HUES48 (cell line): ENCODE results near the gene RFXANK.
"Not testable (repeated sequence)": the region's sequence is repeated elsewhere in the genome, so short reads cannot be mapped to it uniquely, and the experiment has no call there.

ENCODE experiments used
- H3K27ac ChIP-seq: one replicate; pipeline ENCODE4 v1.7.0; 2013; ENCODE audit warnings: low read depth, low read length, inconsistent platforms
- H3K27me3 ChIP-seq: 2 replicates; pipeline ENCODE4 v1.6.1; 2013; ENCODE audit warnings: mild to moderate bottlenecking, low read length; ENCODE audit not compliant: control insufficient read depth, insufficient read depth
- H3K36me3 ChIP-seq: 2 replicates; pipeline ENCODE4 v1.6.1; 2013; ENCODE audit warnings: low read length; ENCODE audit not compliant: control insufficient read depth, insufficient read depth
- H3K4me1 ChIP-seq: 2 replicates; pipeline ENCODE4 v1.6.1; 2013; ENCODE audit warnings: mild to moderate bottlenecking, low read length; ENCODE audit not compliant: control insufficient read depth, insufficient read depth
- H3K4me3 ChIP-seq: 2 replicates; pipeline ENCODE4 v1.5.1; 2013; ENCODE audit warnings: mild to moderate bottlenecking, low read depth, low read length
- H3K9ac ChIP-seq: 2 replicates; pipeline ENCODE4 v1.6.1; 2013; ENCODE audit warnings: mild to moderate bottlenecking, low read depth, low read length, moderate library complexity
- H3K9me3 ChIP-seq: 2 replicates; pipeline ENCODE4 v1.6.1; 2013; ENCODE audit warnings: low read length; ENCODE audit not compliant: control insufficient read depth, insufficient read depth

RFXANK gene

DNA sequence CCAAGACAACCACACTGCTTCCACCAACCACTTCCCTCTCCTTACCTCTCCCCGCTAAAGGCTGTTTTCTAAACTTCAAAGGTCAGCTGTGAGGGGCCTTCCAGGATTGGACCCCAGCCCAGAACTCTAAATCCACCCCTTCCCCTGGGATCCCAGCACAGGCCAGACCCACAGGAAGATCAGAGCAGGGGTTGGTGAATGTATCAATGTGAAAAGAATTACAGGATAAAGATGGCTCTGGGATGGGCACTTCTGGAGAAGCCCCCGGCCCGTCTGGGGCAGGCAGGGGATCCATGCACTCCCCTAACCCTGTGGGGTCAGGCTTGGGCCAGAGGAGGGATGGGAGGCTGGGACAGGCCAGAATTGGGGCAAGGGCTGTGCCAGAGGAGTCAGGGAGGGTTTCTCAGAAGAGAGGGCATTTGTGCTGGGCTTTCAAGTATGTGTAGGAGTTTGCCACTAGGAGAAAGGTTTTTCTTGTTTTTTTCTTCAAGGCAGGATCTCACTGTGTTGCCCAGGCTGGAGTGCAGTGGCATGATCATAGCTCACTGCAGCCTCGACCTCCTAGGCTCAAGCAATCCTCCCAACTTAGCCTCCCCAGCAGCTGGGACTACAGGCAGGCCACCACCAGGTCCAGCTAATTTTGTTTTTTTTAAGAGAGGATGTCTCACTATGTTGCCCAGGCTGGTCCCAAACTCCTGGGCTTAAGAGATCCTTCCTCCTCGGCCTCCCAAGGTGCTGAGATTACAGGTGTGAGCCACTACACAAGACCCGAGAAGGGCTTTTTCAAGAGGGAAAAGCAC is 21.0 kb upstream of the RFXANK start:
- Histone ChIP-seq H3K4me3 (no peak overlapping the region), H3K9me3 (no peaks in the 10 kb centered on the region), H3K9ac (no peak overlapping the region), H3K36me3 (no peaks in the 10 kb centered on the region), H3K4me1 (peaks cover 12% of the 10 kb centered on the region), H3K27me3 (peaks cover 31% of the 10 kb centered on the region), H3K27ac (no peak overlapping the region)

DNA sequence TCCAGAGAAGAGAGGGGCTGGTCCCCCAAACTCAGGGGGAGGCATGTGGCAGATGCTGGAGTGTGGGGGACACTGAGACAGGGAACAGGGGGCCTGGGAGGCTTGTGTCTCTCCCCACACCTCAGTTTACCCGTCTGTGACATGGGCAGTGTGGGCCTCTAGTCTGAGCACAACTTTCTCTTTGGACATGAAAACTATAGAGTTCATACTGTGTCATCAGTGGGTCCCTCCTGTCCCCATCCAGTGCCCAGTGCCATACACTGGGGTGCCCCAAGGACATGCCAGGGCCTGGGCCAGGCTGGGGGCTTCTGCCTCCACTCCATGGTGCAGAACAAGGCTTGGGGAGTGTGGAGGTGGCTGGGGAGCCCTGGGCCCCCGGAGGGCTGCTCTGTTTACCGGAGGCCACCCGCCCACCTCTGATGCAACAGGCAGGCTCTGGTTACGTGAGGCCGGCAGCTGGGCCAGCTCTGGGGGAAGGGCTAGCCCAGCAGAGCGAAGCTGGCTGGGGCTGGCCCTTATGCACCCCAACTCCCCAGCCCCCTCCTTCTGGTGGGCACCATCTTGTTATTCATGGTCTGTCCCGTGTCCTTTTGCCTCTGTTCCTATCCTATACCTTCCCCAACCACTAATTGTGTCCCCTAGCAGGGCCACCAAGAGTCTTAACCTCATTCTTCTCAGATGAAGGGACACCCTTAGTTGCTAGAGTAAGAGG is 20.1 kb upstream of the RFXANK start:
- peaks cover 31% of the 10 kb centered on the region for H3K27me3 ChIP-seq
- H3K27ac ChIP-seq = no peak overlapping the region
- no peak overlapping the region for H3K9ac ChIP-seq
- H3K9me3 ChIP-seq = no peaks in the 10 kb centered on the region
- no peaks in the 10 kb centered on the region for H3K36me3 ChIP-seq
- peaks cover 12% of the 10 kb centered on the region for H3K4me1 ChIP-seq
- no peak overlapping the region for H3K4me3 ChIP-seq

GRCh38 chr19:19173243-19173642 is 18.8 kb upstream of the RFXANK start:
- not testable (repeated sequence) for H3K4me3 ChIP-seq, H3K9ac ChIP-seq, H3K9me3 ChIP-seq, H3K27ac ChIP-seq, H3K36me3 ChIP-seq
- H3K27me3 ChIP-seq = peaks cover 25% of the 10 kb centered on the region
- peaks cover 12% of the 10 kb centered on the region for H3K4me1 ChIP-seq

DNA sequence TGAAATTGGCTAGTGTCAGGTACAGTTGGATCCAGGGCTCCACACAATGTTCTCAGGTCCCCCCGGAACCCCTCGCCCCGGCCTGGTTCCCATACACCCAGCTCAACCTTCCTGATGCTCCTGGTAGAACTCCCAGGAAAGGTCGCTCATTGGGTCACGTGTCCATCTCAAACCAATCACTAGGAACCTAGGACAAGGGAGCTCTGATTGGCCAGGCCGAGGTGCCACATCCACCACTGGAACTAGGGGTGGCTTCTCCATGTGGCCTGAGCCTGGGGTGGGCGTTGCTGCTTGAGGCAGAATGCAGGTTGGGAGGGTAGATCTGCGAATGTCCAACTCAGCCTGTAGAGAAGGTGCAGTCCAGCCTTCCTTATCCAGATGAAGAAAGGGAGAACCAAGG is 15.1 kb upstream of the RFXANK start:
- no peaks in the 10 kb centered on the region for H3K9me3 ChIP-seq
- peaks cover 1% of the 10 kb centered on the region; the same call in 1 of the 2 replicates for H3K36me3 ChIP-seq
- no peak overlapping the region for H3K27ac ChIP-seq
- H3K9ac ChIP-seq = no peak overlapping the region
- 0 out of 2 replicates have a peak, but pooled peaks cover 3% of the 10 kb centered on the region for H3K27me3 ChIP-seq
- no peak overlapping the region for H3K4me3 ChIP-seq
- H3K4me1 ChIP-seq = peaks cover 5% of the 10 kb centered on the region

GRCh38 chr19:19179548-19180441 is 12.3 kb upstream of the RFXANK start:
- Histone ChIP-seq H3K9ac (no peak overlapping the region), H3K4me1 (no peaks in the 10 kb centered on the region), H3K27ac (no peak overlapping the region), H3K4me3 (no peak overlapping the region), H3K9me3 (no peaks in the 10 kb centered on the region), H3K27me3 (no peaks in the 10 kb centered on the region), H3K36me3 (peaks cover 11% of the 10 kb centered on the region; the same call in 1 of the 2 replicates)

- no peaks in the 10 kb centered on the region for H3K27me3 ChIP-seq
- no peaks in the 10 kb centered on the region for H3K4me1 ChIP-seq
- no peaks in the 10 kb centered on the region for H3K9me3 ChIP-seq
- H3K9ac ChIP-seq = no peak overlapping the region
- H3K36me3 ChIP-seq = peaks cover 11% of the 10 kb centered on the region
- no peak overlapping the region for H3K27ac ChIP-seq
- H3K4me3 ChIP-seq = no peak overlapping the region
These were observed 10.5 kb upstream of the RFXANK start for GRCh38 chr19:19181488-19181998.

- Histone ChIP-seq H3K36me3 (peaks cover 11% of the 10 kb centered on the region), H3K27ac (no peak overlapping the region), H3K9ac (no peak overlapping the region), H3K4me3 (no peak overlapping the region), H3K4me1 (no peaks in the 10 kb centered on the region), H3K9me3 (no peaks in the 10 kb centered on the region), H3K27me3 (no peaks in the 10 kb centered on the region)
These were observed 6.0 kb upstream of the RFXANK start for GRCh38 chr19:19185853-19186740.

DNA sequence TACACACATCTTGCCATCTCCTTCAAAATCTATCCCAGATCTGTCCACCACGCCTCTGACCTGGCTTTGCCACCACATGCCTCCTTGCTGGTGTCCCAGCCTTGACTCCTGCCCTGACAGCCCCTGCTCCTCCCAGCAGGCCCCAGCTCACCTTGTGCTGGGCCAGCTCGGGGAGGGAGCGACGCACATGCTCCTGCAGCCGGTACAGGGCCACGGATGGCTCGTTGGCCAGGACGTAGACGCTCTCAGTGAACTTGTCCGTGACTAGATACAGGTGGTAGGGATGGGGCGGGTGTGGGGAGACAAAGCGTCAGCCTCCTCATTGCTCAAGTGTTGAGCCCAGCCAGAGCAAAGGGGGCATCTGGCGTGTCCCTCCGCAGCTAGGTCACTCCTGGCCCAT is 5.3 kb upstream of the RFXANK start:
- no peak overlapping the region for H3K27ac ChIP-seq
- H3K36me3 ChIP-seq = peaks cover 11% of the 10 kb centered on the region
- no peaks in the 10 kb centered on the region for H3K9me3 ChIP-seq
- H3K9ac ChIP-seq = no peak overlapping the region
- H3K4me3 ChIP-seq = no peak overlapping the region
- no peaks in the 10 kb centered on the region for H3K4me1 ChIP-seq
- H3K27me3 ChIP-seq = no peaks in the 10 kb centered on the region

GRCh38 chr19:19191768-19192077 is 335 bp upstream of the RFXANK start:
- no peaks in the 10 kb centered on the region for H3K4me1 ChIP-seq
- H3K9me3 ChIP-seq = no peaks in the 10 kb centered on the region
- peak overlapping the region; percentile 97 for H3K27ac ChIP-seq
- peaks cover 14% of the 10 kb centered on the region; the same call in 1 of the 2 replicates for H3K36me3 ChIP-seq
- H3K27me3 ChIP-seq = no peaks in the 10 kb centered on the region
- peak overlapping the region; percentile 80 for H3K9ac ChIP-seq
- peak overlapping the region; percentile 88 for H3K4me3 ChIP-seq

- H3K9ac ChIP-seq = peak overlapping the region; percentile 53
- H3K27ac ChIP-seq = peak overlapping the region; percentile 66
- H3K4me3 ChIP-seq = peak overlapping the region; percentile 74
- no peaks in the 10 kb centered on the region for H3K9me3 ChIP-seq
- no peaks in the 10 kb centered on the region for H3K27me3 ChIP-seq
- peaks cover 21% of the 10 kb centered on the region for H3K36me3 ChIP-seq
- no peaks in the 10 kb centered on the region for H3K4me1 ChIP-seq
These were observed 909 bp downstream of the RFXANK start for GRCh38 chr19:19192910-19193423.
